Hematopoietic multipotent progenitor cell treated with erythropoietin and hydrocortisone succinate and interleukin-3 and kit ligand, for 8 days (in vitro differentiated cells): ENCODE measurements around the gene IL1RN.
A peak's percentile ranks its signal among the peaks of the same experiment; 100 is the strongest.
"Not testable (repeated sequence)": the region's sequence is repeated elsewhere in the genome, so short reads cannot be mapped to it uniquely, and the experiment has no call there.

Source experiments
- DNase-seq: peaks from one replicate; pipeline ENCODE4 v3.0.0-alpha.2; 2015

IL1RN gene, protein sequence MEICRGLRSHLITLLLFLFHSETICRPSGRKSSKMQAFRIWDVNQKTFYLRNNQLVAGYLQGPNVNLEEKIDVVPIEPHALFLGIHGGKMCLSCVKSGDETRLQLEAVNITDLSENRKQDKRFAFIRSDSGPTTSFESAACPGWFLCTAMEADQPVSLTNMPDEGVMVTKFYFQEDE

DNA sequence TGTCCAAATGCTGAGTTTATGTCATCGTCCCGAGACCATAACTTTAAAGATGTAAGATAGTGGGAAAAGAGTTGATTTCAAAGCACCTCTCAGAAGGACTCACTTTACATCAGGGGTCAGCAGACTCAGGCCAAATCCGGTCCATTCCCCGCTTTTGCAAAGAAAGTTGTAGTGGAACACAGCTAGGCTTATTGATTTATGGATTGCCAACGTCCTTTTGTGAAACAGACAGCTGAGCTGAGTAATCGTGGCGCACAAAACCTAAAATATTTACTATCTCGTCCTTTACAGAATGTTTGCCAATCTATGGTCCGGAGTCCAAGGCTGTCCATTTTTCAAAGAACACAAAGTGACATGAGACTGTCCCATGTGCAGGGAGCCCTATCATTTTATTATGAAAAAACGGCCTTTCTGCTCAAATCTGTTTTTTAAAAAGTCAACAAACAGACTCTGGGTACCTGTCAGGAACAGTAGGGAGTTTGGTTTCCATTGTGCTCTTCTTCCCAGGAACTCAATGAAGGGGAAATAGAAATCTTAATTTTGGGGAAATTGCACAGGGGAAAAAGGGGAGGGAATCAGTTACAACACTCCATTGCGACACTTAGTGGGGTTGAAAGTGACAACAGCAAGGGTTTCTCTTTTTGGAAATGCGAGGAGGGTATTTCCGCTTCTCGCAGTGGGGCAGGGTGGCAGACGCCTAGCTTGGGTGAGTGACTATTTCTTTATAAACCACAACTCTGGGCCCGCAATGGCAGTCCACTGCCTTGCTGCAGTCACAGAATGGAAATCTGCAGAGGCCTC is at the start of gene IL1RN:
TSS of gene IL1RN (plus strand) at position 754 of the 801 bp plus-strand sequence. CDS start at position 781, 27 bp downstream.
- DNase-seq, result no peak

GRCh38 chr2:113077921-113078320 is 49.5 kb upstream of the IL1RN start:
- no peak for DNase-seq

GRCh38 chr2:113078350-113078839 is 49.0 kb upstream of the IL1RN start:
- no peak for DNase-seq

- no peak for DNase-seq
Observed at GRCh38 chr2:113079131-113079530, 48.3 kb upstream of the IL1RN start.

GRCh38 chr2:113080134-113080533 is 47.3 kb upstream of the IL1RN start:
- peak; percentile 50 for DNase-seq

DNA sequence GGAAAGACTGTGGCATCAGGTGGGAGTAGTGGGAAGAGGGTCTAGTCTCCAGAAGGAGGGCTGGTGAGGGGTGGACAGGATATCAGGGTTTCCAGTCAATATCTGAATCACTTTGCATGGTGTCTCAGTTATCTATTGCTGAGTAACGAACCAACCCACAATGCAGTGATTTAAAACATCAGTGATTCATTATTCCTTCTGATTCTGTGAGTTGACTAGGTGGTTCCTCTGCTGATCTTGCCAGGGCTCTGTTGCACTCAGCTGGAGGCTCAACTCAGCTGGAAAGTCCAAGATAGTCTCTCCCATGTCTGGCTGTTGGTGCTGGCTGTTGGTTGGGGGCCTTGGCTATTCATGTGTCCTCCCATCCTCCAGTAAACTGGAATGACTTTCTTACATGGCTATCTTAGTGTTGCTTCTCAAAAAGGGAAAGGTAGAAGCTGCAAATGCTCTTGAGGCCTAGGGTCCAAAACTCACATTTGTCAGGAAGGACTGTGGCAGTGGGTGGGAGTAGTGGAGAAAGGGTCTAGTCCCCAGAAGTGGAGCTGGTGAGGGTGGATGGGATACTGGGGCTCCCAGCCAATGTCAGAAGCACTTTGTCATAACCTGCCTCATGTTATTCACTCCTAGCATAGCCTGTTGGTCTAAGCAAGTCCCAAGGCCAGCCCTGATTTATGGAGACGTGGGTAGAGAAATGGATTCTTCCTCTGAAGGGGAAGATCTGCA is 45.7 kb upstream of the IL1RN start:
- DNase-seq, result no peak

GRCh38 chr2:113083296-113083695 is 44.1 kb upstream of the IL1RN start:
- no peak for DNase-seq

- DNase-seq, result peak; percentile 64
Observed at GRCh38 chr2:113084249-113085000, 43.0 kb upstream of the IL1RN start.

- peak; percentile 50 for DNase-seq
Observed at GRCh38 chr2:113085542-113085941, 41.9 kb upstream of the IL1RN start.

DNA sequence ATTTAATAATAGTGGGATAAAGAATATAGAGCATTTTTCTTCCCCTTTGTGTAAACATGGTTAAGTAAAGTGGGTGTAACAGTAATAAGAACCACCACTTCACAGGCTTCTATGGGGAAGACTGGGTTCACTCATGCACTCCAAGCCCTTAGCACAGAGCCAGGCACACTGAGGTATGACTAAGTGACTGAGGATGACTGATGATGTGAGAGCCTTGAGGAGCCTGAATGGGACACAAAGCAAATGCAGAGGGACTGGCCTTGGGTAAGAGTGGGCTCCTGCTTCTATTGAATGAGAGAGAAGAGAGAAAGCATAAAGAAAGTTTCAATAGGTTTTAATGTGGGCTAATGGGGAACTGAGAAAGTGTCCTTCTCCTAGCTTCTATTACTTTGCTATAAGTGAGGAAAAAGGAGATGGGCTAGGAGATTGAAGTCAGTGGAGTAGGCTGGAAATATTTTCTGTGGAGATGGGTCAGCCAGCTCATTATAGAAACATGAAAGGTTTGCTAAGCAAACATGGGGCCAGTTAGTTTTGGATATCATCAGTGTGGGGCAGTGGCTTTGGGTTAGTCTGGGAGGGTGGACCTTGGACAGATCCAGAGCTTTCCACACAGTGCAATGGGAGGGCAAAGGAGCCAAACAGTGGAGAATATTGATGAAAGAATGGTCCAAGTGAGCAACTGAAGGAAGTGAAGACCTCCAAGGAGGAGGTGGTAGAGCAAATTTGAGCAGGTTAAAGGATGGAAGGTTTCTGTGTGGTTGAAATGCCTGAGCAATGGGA is 39.0 kb upstream of the IL1RN start:
- no peak for DNase-seq

DNA sequence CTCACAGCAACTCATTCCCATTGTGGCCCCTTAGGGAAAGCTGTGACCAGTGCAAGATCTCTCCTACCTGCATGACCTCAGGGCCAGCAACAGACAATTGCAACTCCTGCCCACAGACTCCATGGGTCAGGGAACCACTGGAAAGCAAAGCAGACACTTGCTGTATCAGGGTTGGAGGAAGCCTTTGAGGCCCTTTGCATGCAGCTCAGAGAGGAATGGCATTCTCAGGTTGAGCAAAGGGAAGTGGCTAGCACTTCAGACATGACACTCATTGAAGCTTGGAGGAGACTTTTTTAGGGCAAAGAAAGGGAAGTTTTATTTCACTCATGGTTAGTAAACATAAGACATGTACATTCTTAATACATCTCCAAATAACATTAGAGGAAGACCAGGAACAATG is 37.5 kb upstream of the IL1RN start:
- DNase-seq, result no peak

DNA sequence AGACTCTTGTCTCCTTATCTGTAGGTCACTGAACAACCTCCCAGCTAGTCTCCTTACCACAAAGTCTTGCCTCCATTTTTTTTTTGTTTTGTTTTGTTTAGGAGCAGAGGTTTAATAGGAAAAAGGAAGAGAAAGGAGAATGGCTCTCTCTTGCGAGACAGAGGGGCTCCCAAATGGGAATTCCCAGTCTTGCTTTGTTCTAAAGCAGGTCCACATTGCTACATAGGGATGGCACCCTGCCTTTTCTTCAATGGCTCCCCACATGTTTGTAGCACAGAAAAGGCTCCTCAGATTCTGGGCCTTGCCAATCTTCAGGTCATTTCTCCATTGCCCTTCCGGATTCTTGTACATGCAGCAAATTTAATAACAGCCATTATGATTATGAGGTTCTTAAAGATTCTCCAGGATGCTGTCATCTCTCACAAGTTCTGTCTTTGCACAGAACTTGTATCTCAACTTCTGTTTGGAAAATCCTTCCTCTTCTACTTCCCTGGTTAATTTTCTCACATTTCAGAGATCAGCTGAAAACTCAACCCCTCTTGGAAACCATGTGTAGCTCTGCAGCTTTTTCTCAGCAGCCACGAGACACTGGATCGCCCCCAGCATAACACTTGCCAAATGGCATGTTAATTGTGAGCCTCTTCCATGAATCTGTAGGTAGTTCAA is 36.0 kb upstream of the IL1RN start:
- DNase-seq, result no peak

- DNase-seq, result no peak
Observed at GRCh38 chr2:113092864-113093612, 34.4 kb upstream of the IL1RN start.

DNA sequence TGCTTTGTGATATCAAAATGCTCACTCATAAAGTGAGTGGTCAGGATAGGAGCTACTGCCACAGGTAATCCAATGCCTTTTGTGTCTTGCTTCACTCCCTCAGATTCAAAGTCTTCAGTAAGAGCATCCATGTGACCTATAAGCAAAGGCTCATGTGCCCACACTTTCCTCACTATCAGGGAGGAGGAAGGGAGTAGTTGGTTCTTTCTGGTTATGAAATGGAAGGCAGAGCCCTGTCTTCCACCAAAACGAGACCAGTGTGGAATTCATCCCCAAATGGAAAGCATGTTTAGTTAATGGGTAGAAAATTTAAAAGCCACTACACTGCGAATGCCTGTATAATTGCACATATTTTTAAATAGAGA is 33.8 kb upstream of the IL1RN start:
- DNase-seq, result no peak

DNA sequence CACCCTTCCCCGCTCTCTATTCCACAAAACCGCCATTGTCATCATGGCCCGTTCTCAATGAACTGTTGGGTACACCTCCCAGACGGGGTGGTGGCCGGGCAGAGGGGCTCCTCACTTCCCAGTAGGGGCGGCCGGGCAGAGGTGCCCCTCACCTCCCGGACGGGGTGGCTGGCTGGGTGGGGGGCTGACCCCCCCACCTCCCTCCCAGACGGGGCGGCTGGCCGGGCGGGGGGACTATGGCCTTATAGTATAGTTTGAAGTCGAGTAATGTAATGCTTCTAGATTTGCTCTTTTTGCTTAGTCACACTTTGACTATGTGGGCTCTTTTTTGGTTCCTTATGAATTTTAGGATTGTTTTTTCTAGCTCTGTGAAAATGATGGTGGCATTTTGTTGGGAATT is 31.1 kb upstream of the IL1RN start:
- not testable (repeated sequence) for DNase-seq

- not testable (repeated sequence) for DNase-seq
Observed at GRCh38 chr2:113096842-113097618, 30.4 kb upstream of the IL1RN start.

DNA sequence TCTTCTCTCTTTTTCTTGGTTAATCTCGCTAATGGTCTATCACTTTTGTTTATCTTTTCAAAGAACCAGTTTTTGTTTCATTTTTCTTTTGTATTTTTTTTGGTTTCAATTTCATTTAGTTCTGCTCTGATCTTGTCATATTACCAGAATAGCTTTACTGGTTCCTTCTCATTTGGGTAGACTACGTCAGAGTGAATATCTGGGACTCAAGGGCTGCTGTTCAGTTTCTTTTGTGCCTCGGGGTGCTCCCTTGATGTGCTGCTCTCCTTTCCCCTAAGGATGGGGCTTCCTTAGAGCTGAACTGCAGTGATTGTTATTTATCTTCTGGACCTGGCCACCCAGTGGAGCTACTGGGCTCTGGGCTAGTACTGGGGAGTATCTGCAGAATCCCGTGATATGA is 29.4 kb upstream of the IL1RN start:
- DNase-seq, result no peak

GRCh38 chr2:113098532-113098931 is 28.9 kb upstream of the IL1RN start:
- DNase-seq, result no peak

- no peak for DNase-seq
Observed at GRCh38 chr2:113102133-113102532, 25.3 kb upstream of the IL1RN start.

GRCh38 chr2:113103277-113103676 is 24.1 kb upstream of the IL1RN start:
- no peak for DNase-seq
